Neural progenitor cell (in vitro differentiated cells): ENCODE data around the gene TMCO2. TPM values are rescaled to one million over a fixed set of nuclear protein-coding genes. Genes with fewer than 3 reads are reported as not detected.

Experiments used
- DNase-seq: peaks from one replicate; pipeline ENCODE4 v3.0.0-alpha.2; 2016; ENCODE audit warnings: low spot score
- H2AFZ ChIP-seq: fragments of 200-600 bp; sonication (generic); replicated peaks from 2 replicates; pipeline ENCODE4 v1.6.1; 2016; ENCODE audit warnings: antibody characterized with exemption
- H3F3A ChIP-seq: fragments of 200-600 bp; sonication (generic); 2 replicates; pipeline ENCODE4 v1.6.1; 2016; ENCODE audit warnings: antibody characterized with exemption, low read depth
- H3K27ac ChIP-seq: fragments of 200-600 bp; sonication (generic); 2 replicates; pipeline ENCODE4 v1.5.1; 2016; ENCODE audit warnings: mild to moderate bottlenecking
- H3K27me3 ChIP-seq: fragments of 200-600 bp; sonication (generic); 2 replicates; pipeline ENCODE4 v1.6.1; 2016; ENCODE audit warnings: mild to moderate bottlenecking, moderate library complexity
- H3K36me3 ChIP-seq: fragments of 200-600 bp; sonication (generic); 2 replicates; pipeline ENCODE4 v1.5.1; 2016
- H3K4me1 ChIP-seq: fragments of 200-600 bp; sonication (generic); 2 replicates; pipeline ENCODE4 v1.6.1; 2016; ENCODE audit warnings: mixed run types
- H3K4me2 ChIP-seq: fragments of 200-600 bp; sonication (generic); 2 replicates; pipeline ENCODE4 v1.6.1; 2016
- H3K4me3 ChIP-seq: fragments of 200-600 bp; sonication (generic); 2 replicates; pipeline ENCODE4 v1.5.1; 2016
- H3K79me2 ChIP-seq: fragments of 200-600 bp; sonication (generic); 2 replicates; pipeline ENCODE4 v1.6.1; 2016; ENCODE audit warnings: low read depth
- H3K9ac ChIP-seq: fragments of 200-600 bp; sonication (generic); 2 replicates; pipeline ENCODE4 v1.6.1; 2016
- H3K9me3 ChIP-seq: fragments of 200-600 bp; sonication (generic); 2 replicates; pipeline ENCODE4 v1.5.1; 2016; ENCODE audit warnings: low read depth
- H4K20me1 ChIP-seq: fragments of 200-600 bp; sonication (generic); 2 replicates; pipeline ENCODE4 v1.6.1; 2016; ENCODE audit warnings: low read depth
- H3K27ac Mint-ChIP-seq: 3 replicates; pipeline ENCODE4 v1.8.0; 2021; ENCODE audit warnings: mixed read lengths
- H3K27me3 Mint-ChIP-seq: 2 replicates; pipeline ENCODE4 v1.8.0; 2022; ENCODE audit warnings: low read depth, mild to moderate bottlenecking, inconsistent platforms, moderate library complexity, mixed read lengths; ENCODE audit not compliant: insufficient read depth
- H3K36me3 Mint-ChIP-seq: 3 replicates; pipeline ENCODE4 v1.8.0; 2021; ENCODE audit warnings: mixed read lengths
- H3K4me1 Mint-ChIP-seq: 3 replicates; pipeline ENCODE4 v1.8.0; 2021; ENCODE audit warnings: mixed read lengths
- H3K4me3 Mint-ChIP-seq: 3 replicates; pipeline ENCODE4 v1.8.0; 2021; ENCODE audit warnings: mild to moderate bottlenecking, moderate library complexity, mixed read lengths
- H3K9me3 Mint-ChIP-seq: 3 replicates; pipeline ENCODE4 v1.8.0; 2020; ENCODE audit warnings: mixed read lengths
- CTCF ChIP-seq: fragments of 200-600 bp; sonication (generic); IDR thresholded peaks from 2 replicates; pipeline ENCODE4 v1.5.1; 2017; ENCODE audit warnings: antibody characterized with exemption, mild to moderate bottlenecking
- EZH2 ChIP-seq: fragments of 200-600 bp; sonication (generic); IDR thresholded peaks from 2 replicates; pipeline ENCODE4 v1.6.1; 2017; ENCODE audit warnings: antibody characterized with exemption, mild to moderate bottlenecking, moderate library complexity
- EZH2phosphoT487 ChIP-seq: fragments of 200-600 bp; sonication (generic); IDR thresholded peaks from 2 replicates; pipeline ENCODE4 v1.6.1; 2017; ENCODE audit warnings: antibody characterized with exemption
- total RNA-seq: library from RNA; depleted of rRNA; stranded (reverse); fragments of >200 nt; gene quantifications from 2 replicates; pipeline ENCODE4 v1.2.3, GENCODE V29; 2015; ENCODE audit warnings: low replicate concordance

Gene TMCO2
- total RNA-seq, 1 donor from 2014 or later, result not detected

GRCh38 chr1:40272653-40273213, 25.0 kb downstream of the TMCO2 start:
- peaks cover 12% of the 10 kb centered on the region for H3K36me3 ChIP-seq
- H3K4me2 ChIP-seq, result no peak overlapping the region
- Mint-ChIP-seq H3K9me3 (no peaks in the 10 kb centered on the region), H3K27me3 (no peaks in the 10 kb centered on the region), H3K27ac (no peak overlapping the region), H3K4me3 (no peak overlapping the region), H3K36me3 (peaks cover 21% of the 10 kb centered on the region), H3K4me1 (no peaks in the 10 kb centered on the region)
- no peaks in the 10 kb centered on the region for H3F3A ChIP-seq
- H3K9ac ChIP-seq, result no peak overlapping the region
- no peaks in the 10 kb centered on the region for H3K79me2 ChIP-seq
- H3K9me3 ChIP-seq, result no peaks in the 10 kb centered on the region
- no peak for DNase-seq
- no peaks in the 10 kb centered on the region for H3K4me1 ChIP-seq
- H2AFZ ChIP-seq, result no peak overlapping the region
- no peak overlapping the region for H3K4me3 ChIP-seq
- H4K20me1 ChIP-seq, result no peaks in the 10 kb centered on the region
- TF ChIP-seq CTCF (no peak), EZH2phosphoT487 (no peak)
- H3K27ac ChIP-seq, result no peak overlapping the region
- H3K27me3 ChIP-seq, result no peaks in the 10 kb centered on the region

- no peak overlapping the region for H3K4me3 Mint-ChIP-seq
- peaks cover 6% of the 10 kb centered on the region for H3K36me3 ChIP-seq
- H3K9ac ChIP-seq, result no peak overlapping the region
- H3K27me3 ChIP-seq, result no peaks in the 10 kb centered on the region
- no peaks in the 10 kb centered on the region for H3K4me1 Mint-ChIP-seq
- no peaks in the 10 kb centered on the region for H3K79me2 ChIP-seq
- TF ChIP-seq EZH2phosphoT487, result no peak
- no peak for TF ChIP-seq CTCF
- no peak for TF ChIP-seq EZH2
- no peaks in the 10 kb centered on the region for H3F3A ChIP-seq
- peaks cover 21% of the 10 kb centered on the region for H3K36me3 Mint-ChIP-seq
- no peak overlapping the region for H3K4me3 ChIP-seq
- H3K4me1 ChIP-seq, result no peaks in the 10 kb centered on the region
- no peaks in the 10 kb centered on the region for H3K9me3 ChIP-seq
- no peaks in the 10 kb centered on the region for H3K9me3 Mint-ChIP-seq
- H2AFZ ChIP-seq, result no peak overlapping the region
- no peak for DNase-seq
- H3K4me2 ChIP-seq, result no peak overlapping the region
- H3K27ac ChIP-seq, result no peak overlapping the region
- H3K27ac Mint-ChIP-seq, result no peak overlapping the region
- no peaks in the 10 kb centered on the region for H3K27me3 Mint-ChIP-seq
- peaks cover 1% of the 10 kb centered on the region for H4K20me1 ChIP-seq
Observed at GRCh38 chr1:40273547-40274166, 25.9 kb downstream of the TMCO2 start.

- Mint-ChIP-seq H3K27me3 (no peaks in the 10 kb centered on the region), H3K9me3 (no peaks in the 10 kb centered on the region), H3K27ac (no peak overlapping the region), H3K4me3 (no peak overlapping the region), H3K36me3 (peaks cover 22% of the 10 kb centered on the region), H3K4me1 (no peaks in the 10 kb centered on the region)
- H4K20me1 ChIP-seq, result peaks cover 6% of the 10 kb centered on the region
- no peaks in the 10 kb centered on the region for H3K79me2 ChIP-seq
- no peaks in the 10 kb centered on the region for H3K9me3 ChIP-seq
- H3K27me3 ChIP-seq, result no peaks in the 10 kb centered on the region
- TF ChIP-seq EZH2phosphoT487 (no peak), CTCF (no peak), EZH2 (no peak)
- H3K27ac ChIP-seq, result no peak overlapping the region
- H3K4me1 ChIP-seq, result no peaks in the 10 kb centered on the region
- no peak overlapping the region for H3K4me3 ChIP-seq
- H3K36me3 ChIP-seq, result peaks cover 12% of the 10 kb centered on the region
- DNase-seq, result no peak
- no peak overlapping the region for H3K9ac ChIP-seq
- H2AFZ ChIP-seq, result no peak overlapping the region
- H3F3A ChIP-seq, result no peaks in the 10 kb centered on the region
- no peak overlapping the region for H3K4me2 ChIP-seq
Observed at GRCh38 chr1:40274331-40274730, 26.6 kb downstream of the TMCO2 start.
